Adrenal gland (tissue), 12 donors: Measurements from ENCODE around the gene ACOT13. TPM values are rescaled to one million over a fixed set of nuclear protein-coding genes. Genes with fewer than 3 reads are reported as not detected.
"Not testable (repeated sequence)": the region's sequence is repeated elsewhere in the genome, so short reads cannot be mapped to it uniquely, and the experiment has no call there.

ENCODE experiments used
- DNase-seq, 7 donors: peaks; one replicate each; pipeline ENCODE4 v3.0.0-alpha.2; 2019 to 2020
- H3K27ac ChIP-seq, 5 donors: fragments of 200-600 bp; sonication (generic) in 4 of 5; 1 replicate in 3 of 5; 2 replicates in 2 of 5; pipeline versions ENCODE4 v1.5.1 to v1.8.0; 2016 to 2020; ENCODE audit warnings: mild to moderate bottlenecking in 1 of 5
- H3K27me3 ChIP-seq: fragments of 200-600 bp; 2 replicates; pipeline ENCODE4 v1.8.0; 2021
- H3K36me3 ChIP-seq, 2 donors: fragments of 200-600 bp; replicated peaks in 1 of 2; 1 replicate in 1 of 2; 2 replicates in 1 of 2; pipeline versions ENCODE4 v1.5.1 to v1.8.0; 2018 to 2022
- H3K4me1 ChIP-seq, 2 donors: fragments of 200-600 bp; replicated peaks in 1 of 2; 1 replicate in 1 of 2; 2 replicates in 1 of 2; pipeline versions ENCODE4 v1.5.1 to v1.8.0; 2018 to 2021
- H3K4me3 ChIP-seq, 4 donors: fragments of 200-600 bp; sonication (generic) in 3 of 4; one replicate each; pipeline ENCODE4 v1.5.1; 2016 to 2018
- H3K9me3 ChIP-seq, 3 donors: fragments of 200-600 bp; sonication (generic) in 1 of 3; replicated peaks in 1 of 3; 1 replicate in 2 of 3; 2 replicates in 1 of 3; pipeline versions ENCODE4 v1.5.1 to v1.8.0; 2016 to 2021
- CTCF ChIP-seq, 6 experiments: fragments of 450-650 bp in 4 of 6; fragments of 200-600 bp in 2 of 6; sonication (generic) in 1 of 6; IDR thresholded peaks; 1 replicate in 5 of 6; 2 replicates in 1 of 6; pipeline versions ENCODE4 v1.5.1 to v1.8.0; 2016 to 2021; ENCODE audit warnings: antibody characterized with exemption in 6 of 6, mild to moderate bottlenecking in 2 of 6, moderate library complexity in 1 of 6
- POLR2A ChIP-seq, 2 donors: fragments of 450-650 bp; IDR thresholded peaks; one replicate each; pipeline ENCODE4 v1.6.1; 2017; ENCODE audit warnings: antibody characterized with exemption in 2 of 2, mild to moderate bottlenecking in 2 of 2, moderate library complexity in 1 of 2
- WGBS, 4 donors: extraction: QIAGEN DNeasy Blood & Tissue Kit in 2 of 4; methylation state at CpG; one replicate each; pipeline versions ENCODE4 v1.1.5 to v1.1.7; 2013 to 2017; 5-methylcytosine and 5-hydroxymethylcytosine counted together
- intact Hi-C, 2 donors: fragments of 100-400 bp; cut with DNase I; formaldehyde crosslinking; loops; one replicate each; pipeline versions ENCODE4 v1.14.1 to v1.15.0; 2022 to 2023
- polyA plus RNA-seq, 3 donors: library from polyadenylated mRNA; stranded (reverse); fragments of 200-250 nt in 2 of 3; fragments of 350-450 nt in 1 of 3; fragmentation: Illumina TruSeq in 1 of 3; extraction: RNeasy Lipid Tissue Mini Kit (QIAGEN cat#74804) in 1 of 3; gene quantifications; one replicate each; pipeline ENCODE4 v1.2.3, GENCODE V29; 2013 to 2014
- total RNA-seq, 9 donors: library from RNA; depleted of rRNA in 4 of 9; stranded (reverse); fragments of >200 nt in 4 of 9; fragments of 120-200 nt in 1 of 9; fragmentation: NEBNext Ultra II Directional in 1 of 9; extraction: Animal tissue kit (Norgen Biotek cat#: 25700) in 1 of 9; gene quantifications; one replicate each; pipeline versions ENCODE4 v1.1.0 to v1.2.4, GENCODE V29; 2013 to 2023
- donor health status: healthy with polysubstance abuse.
- donor health status: Bipolar disorder and iron deficiency.
- donor health status: DM: yes; HTN: yes; CAD: no.
- donor health status: DM: no; HTN: no; CAD: no.
- donor health status: DM: no; HTN: no; CAD: no.
- donor health status: DM: yes; HTN: yes; CAD: no.

The ACOT13 gene
- total and polyA plus RNA-seq, 12 donors, result 6.9 to 104 (median 21.7) TPM

GRCh38 chr6:24660105-24660504, 6.8 kb upstream of the ACOT13 start:
- 93 to 95% (median 94%) methylated on average over 2 of the region's 2 CpGs for WGBS, 4 donors
- peaks cover 0 to 6% of the 10 kb centered on the region in 2 donors for H3K4me1 ChIP-seq
- no peaks in the 10 kb centered on the region for H3K9me3 ChIP-seq
- H3K27me3 ChIP-seq, result no peaks in the 10 kb centered on the region
- DNase-seq, result no peak
- no peak overlapping the region for H3K27ac ChIP-seq
- no peak for TF ChIP-seq CTCF (IDR thresholded peaks at IDR 0.05)
- no peak for TF ChIP-seq POLR2A (IDR thresholded peaks at IDR 0.05)
- intact Hi-C loops, result no loop called here
- peaks cover 0 to 35% of the 10 kb centered on the region in 2 donors for H3K36me3 ChIP-seq
- H3K4me3 ChIP-seq, result no peak overlapping the region

GRCh38 chr6:24661759-24662158, 5.1 kb upstream of the ACOT13 start:
- Histone ChIP-seq H3K4me1 (peaks cover 0 to 16% of the 10 kb centered on the region in 2 donors), H3K36me3 (peaks cover 0 to 32% of the 10 kb centered on the region in 2 donors)
- H3K4me3 ChIP-seq, H3K27ac ChIP-seq, H3K9me3 ChIP-seq, DNase-seq, H3K27me3 ChIP-seq, intact Hi-C loops: not testable (repeated sequence)
- WGBS, 4 donors, result 86 to 95% (median 90%) methylated on average over 3 to 5 of the region's 5 CpGs

GRCh38 chr6:24662236-24662635, 4.6 kb upstream of the ACOT13 start:
- intact Hi-C loops, result no loop called here

GRCh38 chr6:24663189-24663588, 3.7 kb upstream of the ACOT13 start:
- TF ChIP-seq POLR2A (IDR thresholded peaks at IDR 0.05) (no peak), CTCF (IDR thresholded peaks at IDR 0.05) (no peak)
- Histone ChIP-seq H3K36me3 (peaks cover 0 to 25% of the 10 kb centered on the region in 2 donors), H3K27ac (no peak overlapping the region), H3K9me3 (no peaks in the 10 kb centered on the region), H3K27me3 (no peaks in the 10 kb centered on the region), H3K4me3 (no peak overlapping the region), H3K4me1 (peaks cover 0 to 25% of the 10 kb centered on the region in 2 donors)
- DNase-seq, result no peak
- intact Hi-C loops, result no loop called here
- WGBS, 4 donors, result 94 to 100% (median 100%) methylated on average over 1 of the region's 1 CpG

More at GRCh38 chr6:24662236-24662635, 4.6 kb upstream of the ACOT13 start:
- no peaks in the 10 kb centered on the region for H3K9me3 ChIP-seq
- peaks cover 0 to 29% of the 10 kb centered on the region in 2 donors for H3K36me3 ChIP-seq
- peaks cover 0 to 16% of the 10 kb centered on the region in 2 donors for H3K4me1 ChIP-seq
- H3K4me3 ChIP-seq, result no peak overlapping the region
- no peak overlapping the region for H3K27ac ChIP-seq
- WGBS, 4 donors, result 91 to 97% (median 95%) methylated on average over 10 of the region's 10 CpGs
- no peaks in the 10 kb centered on the region for H3K27me3 ChIP-seq
- no peak for TF ChIP-seq CTCF (IDR thresholded peaks at IDR 0.05)
- no peak for TF ChIP-seq POLR2A (IDR thresholded peaks at IDR 0.05)
- no peak for DNase-seq
